Lung (tissue), 12 donors: ENCODE results near the gene FN3K. TPM values are rescaled to one million over a fixed set of nuclear protein-coding genes. Genes with fewer than 3 reads are reported as not detected.

Experiments
- ATAC-seq: fragments of 200-7000 bp; cut with Tn5 transposase; one replicate; pipeline ENCODE4 v1.9.1; 2020; ENCODE audit warnings: moderate number of reproducible peaks; ENCODE audit not compliant: insufficient read depth, low FRiP score
- DNase-seq, 3 donors: peaks; one replicate each; pipeline ENCODE4 v3.0.0-alpha.2; 2013 to 2017
- H3K27ac ChIP-seq, 2 donors: one replicate each; pipeline ENCODE4 v1.5.1; 2013; ENCODE audit warnings: mild to moderate bottlenecking in 2 of 2, moderate library complexity in 2 of 2, control low read depth in 1 of 2, inconsistent platforms in 1 of 2, low read depth in 1 of 2, low read length in 1 of 2
- H3K27me3 ChIP-seq, 3 donors: one replicate each; pipeline ENCODE4 v1.5.1; 2013; ENCODE audit warnings: low read length in 2 of 3; ENCODE audit not compliant: control insufficient read depth in 3 of 3, insufficient read depth in 3 of 3
- H3K36me3 ChIP-seq, 4 donors: one replicate each; pipeline ENCODE4 v1.5.1; 2013; ENCODE audit warnings: low read length in 4 of 4, mild to moderate bottlenecking in 1 of 4, moderate library complexity in 1 of 4; ENCODE audit not compliant: control insufficient read depth in 4 of 4, insufficient read depth in 4 of 4
- H3K4me1 ChIP-seq, 5 donors: one replicate each; pipeline ENCODE4 v1.5.1; 2013; ENCODE audit warnings: low read length in 5 of 5, mild to moderate bottlenecking in 2 of 5, moderate library complexity in 1 of 5; ENCODE audit not compliant: control insufficient read depth in 5 of 5, insufficient read depth in 5 of 5
- H3K4me3 ChIP-seq: one replicate; pipeline ENCODE4 v1.5.1; 2013; ENCODE audit warnings: mild to moderate bottlenecking, control low read depth, moderate library complexity
- H3K9ac ChIP-seq, 2 donors: one replicate each; pipeline ENCODE4 v1.5.1; 2013; ENCODE audit warnings: low read length in 2 of 2, control low read depth in 1 of 2; ENCODE audit not compliant: insufficient read depth in 1 of 2
- H3K9me3 ChIP-seq, 4 donors: one replicate each; pipeline ENCODE4 v1.5.1; 2013; ENCODE audit warnings: low read length in 3 of 4, mild to moderate bottlenecking in 1 of 4, moderate library complexity in 1 of 4; ENCODE audit not compliant: control insufficient read depth in 4 of 4, insufficient read depth in 3 of 4
- CTCF ChIP-seq: IDR thresholded peaks from 2 replicates; pipeline ENCODE4 v1.5.1; 2012; ENCODE audit warnings: mild to moderate bottlenecking; ENCODE audit errors: control extremely low read depth, extremely low read depth
- WGBS, 2 donors: extraction: QIAGEN DNeasy Blood & Tissue Kit; methylation state at CpG; one replicate each; pipeline ENCODE4 v1.1.7; 2013; 5-methylcytosine and 5-hydroxymethylcytosine counted together
- polyA plus RNA-seq, 2 donors: library from polyadenylated mRNA; stranded (reverse); fragments of 200-250 nt; gene quantifications; one replicate each; pipeline ENCODE4 v1.2.1, GENCODE V29; 2013
- total RNA-seq, 2 donors: library from RNA; depleted of rRNA in 1 of 2; stranded (reverse); fragments of >200 nt in 1 of 2; gene quantifications; one replicate each; pipeline ENCODE4 v1.2.1, GENCODE V29; 2014 to 2021
- donor health status: control.
- donor health status: control.
- donor health status: Bipolar disorder and iron deficiency.
- donor health status: healthy.
- donor health status: DM: yes; HTN: yes; CAD: no.

FN3K gene
- total and polyA plus RNA-seq, 4 donors, result 5.0 to 21.0 (median 16.4) TPM

DNA sequence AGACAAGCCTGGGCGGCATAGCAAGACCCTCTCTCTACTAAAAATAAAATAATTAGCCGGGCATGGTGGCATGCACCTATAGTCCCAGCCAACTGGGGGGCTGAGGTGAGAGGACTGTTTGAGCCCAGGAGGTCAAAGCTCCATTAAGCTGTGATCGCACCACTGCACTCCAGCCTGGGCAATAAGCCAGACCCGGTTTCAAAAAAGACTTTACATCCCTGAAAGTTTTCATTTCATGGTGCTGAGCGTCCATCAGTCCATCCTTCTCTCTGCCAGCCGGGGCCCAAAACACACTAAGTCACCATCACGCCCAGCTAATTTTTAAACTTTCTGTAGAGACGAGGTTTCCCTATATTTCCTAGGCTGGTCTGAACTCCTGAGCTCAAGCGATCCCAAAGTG, 47.5 kb upstream of the FN3K start:
- 90 to 98% methylated on average over 9 of the region's 9 CpGs for WGBS, 2 donors
- no peak for DNase-seq
- Histone ChIP-seq H3K27me3 (no peaks in the 10 kb centered on the region), H3K4me3 (no peak overlapping the region), H3K9me3 (no peaks in the 10 kb centered on the region), H3K36me3 (peaks cover 0 to 4% (median 0%) of the 10 kb centered on the region in 4 donors), H3K27ac (no peak overlapping the region), H3K9ac (no peak overlapping the region), H3K4me1 (peaks cover 0 to 2% (median 0%) of the 10 kb centered on the region in 5 donors)
- no peak for ATAC-seq
- no peak for TF ChIP-seq CTCF

GRCh38 chr17:82689077-82689476, 46.3 kb upstream of the FN3K start:
- DNase-seq, result no peak
- peaks cover 0 to 4% (median 0%) of the 10 kb centered on the region in 4 donors for H3K36me3 ChIP-seq
- no peak overlapping the region for H3K27ac ChIP-seq
- TF ChIP-seq CTCF, result no peak
- ATAC-seq, result no peak
- H3K4me1 ChIP-seq, result peaks cover 0 to 2% (median 0%) of the 10 kb centered on the region in 5 donors
- H3K9ac ChIP-seq, result no peak overlapping the region
- WGBS, 2 donors, result 92 to 96% methylated on average over 8 of the region's 8 CpGs
- no peaks in the 10 kb centered on the region for H3K27me3 ChIP-seq
- H3K9me3 ChIP-seq, result no peaks in the 10 kb centered on the region
- no peak overlapping the region for H3K4me3 ChIP-seq

DNA sequence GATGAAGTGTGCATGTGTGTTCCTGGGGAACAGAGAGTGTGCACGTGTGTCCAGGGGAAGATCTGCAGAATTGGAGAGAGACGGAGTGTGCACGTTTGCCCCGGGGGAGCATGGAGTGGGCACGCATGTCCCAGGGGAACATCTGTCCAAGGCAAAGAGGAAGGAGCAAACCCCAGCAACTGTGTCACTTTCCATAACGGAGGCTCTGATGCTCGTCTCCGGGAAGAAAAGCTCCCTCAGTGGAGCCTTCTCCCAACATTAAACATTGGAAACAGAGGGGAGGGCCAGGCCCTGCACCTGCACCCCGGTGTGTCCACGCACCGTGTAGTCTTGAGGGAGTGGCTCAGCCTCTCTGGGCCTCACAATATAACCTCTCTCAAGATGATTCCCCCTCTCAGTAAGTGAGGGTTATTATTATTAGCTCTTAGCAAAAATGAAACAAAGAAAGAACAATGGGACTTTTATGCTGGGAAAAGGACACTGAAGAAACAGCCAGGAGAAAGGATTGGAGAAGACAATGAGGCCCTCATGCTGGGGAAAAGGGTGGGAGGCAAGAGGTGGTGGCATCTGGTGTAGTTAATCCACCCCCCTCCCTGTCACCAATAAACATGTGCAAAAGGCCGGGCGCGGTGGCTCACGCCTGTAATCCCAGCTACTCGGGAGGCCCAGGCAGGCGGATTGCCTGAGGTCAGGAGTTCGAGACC, 44.5 kb upstream of the FN3K start:
- H3K4me1 ChIP-seq, result peaks cover 0 to 2% (median 0%) of the 10 kb centered on the region in 5 donors
- H3K9me3 ChIP-seq, result peaks cover 0 to 7% (median 2%) of the 10 kb centered on the region in 4 donors
- H3K27ac ChIP-seq, result no peak overlapping the region
- DNase-seq (no peak), ATAC-seq (no peak)
- no peak overlapping the region for H3K4me3 ChIP-seq
- H3K36me3 ChIP-seq, result peaks cover 0 to 4% (median 2%) of the 10 kb centered on the region in 4 donors
- WGBS, 2 donors, result 87 to 88% methylated on average over 18 of the region's 18 CpGs
- no peak for TF ChIP-seq CTCF
- H3K27me3 ChIP-seq, result no peaks in the 10 kb centered on the region
- no peak overlapping the region for H3K9ac ChIP-seq
